GM18505 (cell line): ENCODE data around the gene PASK.
A peak's percentile ranks its signal among the peaks of the same experiment; 100 is the strongest.
"Not testable (repeated sequence)": the region's sequence is repeated elsewhere in the genome, so short reads cannot be mapped to it uniquely, and the experiment has no call there.

Source experiments
- ATAC-seq: cut with Tn5 transposase; IDR thresholded peaks from one replicate; pipeline ENCODE4 v1.9.1; 2021; ENCODE audit not compliant: unreplicated experiment
- POLR2A ChIP-seq: IDR thresholded peaks from 4 replicates; pipeline ENCODE4 v1.6.1; 2011; ENCODE audit warnings: borderline replicate concordance; ENCODE audit not compliant: insufficient read depth, insufficient read length; ENCODE audit errors: extremely low read depth

The PASK gene

DNA sequence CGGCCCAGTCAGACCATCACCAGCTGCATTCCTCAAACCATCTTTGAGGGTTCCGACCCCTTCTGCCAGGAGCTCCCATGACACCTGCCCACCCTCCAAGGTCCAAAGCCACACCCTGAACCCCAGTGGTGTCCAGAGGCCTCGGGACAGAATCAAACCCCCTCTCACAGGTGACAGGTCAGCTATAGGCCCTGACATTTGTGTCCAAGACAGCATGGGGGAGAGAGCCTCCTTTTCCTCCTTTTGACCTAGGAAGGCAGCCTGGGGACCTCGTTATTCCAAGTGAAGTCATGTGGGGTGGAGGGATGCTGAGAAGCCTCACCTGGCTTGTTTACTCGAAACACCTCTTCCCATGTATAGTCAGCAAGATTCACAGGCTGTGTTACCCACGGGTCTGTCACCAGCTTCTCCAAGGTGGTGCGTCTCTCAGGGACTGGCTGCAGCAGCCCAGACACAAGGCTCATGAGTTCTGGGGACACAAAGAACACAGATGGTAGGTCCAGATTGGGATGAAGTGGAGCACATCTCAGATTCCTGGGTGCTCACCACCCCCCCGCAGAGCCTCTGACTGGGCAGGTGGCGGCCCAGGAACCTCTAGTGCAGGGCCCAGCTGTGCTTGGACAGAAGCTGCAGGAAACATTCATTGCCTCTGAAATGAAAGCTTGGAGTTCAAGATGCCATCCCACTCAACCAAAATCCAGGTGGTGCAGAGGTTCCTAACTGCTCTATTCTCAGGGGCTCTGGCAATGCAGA lies 42.1 kb downstream of the PASK start:
- ATAC-seq, result no peak
- TF ChIP-seq POLR2A, result no peak

DNA sequence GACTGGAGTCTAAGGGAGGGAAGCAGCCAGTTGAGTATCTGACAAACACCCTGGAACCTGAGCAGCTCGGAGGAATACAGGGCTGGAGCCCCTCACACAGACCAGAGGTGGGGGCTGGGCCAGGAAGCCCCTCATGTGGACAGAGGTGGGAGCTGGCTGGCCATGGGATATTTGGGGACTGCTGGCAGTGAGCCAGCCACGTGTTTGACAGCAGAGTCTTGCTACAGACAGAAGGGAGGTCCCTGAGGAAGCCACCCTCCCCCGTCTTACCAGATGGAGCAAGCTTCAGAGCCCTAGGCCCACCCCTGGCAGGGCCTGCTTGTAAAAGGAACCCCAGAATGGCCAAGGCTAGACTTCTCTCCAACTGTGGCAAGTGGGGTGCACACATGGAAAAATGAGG lies 43.6 kb downstream of the PASK start:
- no peak for TF ChIP-seq POLR2A
- no peak for ATAC-seq

DNA sequence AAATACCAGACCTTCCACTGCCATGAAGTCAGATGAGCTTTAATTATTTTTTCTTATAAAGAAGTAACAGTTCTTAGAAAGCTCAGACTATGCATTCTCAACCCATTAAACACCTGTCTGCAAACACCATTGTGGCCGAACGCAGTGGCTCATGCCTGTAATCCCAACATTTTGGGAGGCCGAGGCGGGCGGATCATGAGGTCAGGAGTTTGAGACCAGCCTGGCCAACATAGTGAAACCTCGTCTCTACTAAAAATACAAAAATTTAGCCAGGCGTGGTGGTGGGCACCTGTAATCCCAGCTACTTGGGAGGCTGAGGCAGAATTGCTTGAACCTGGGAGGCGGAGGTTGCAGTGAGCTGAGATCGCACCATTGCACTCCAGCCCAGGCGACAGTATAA lies 44.7 kb downstream of the PASK start:
- not testable (repeated sequence) for ATAC-seq

DNA sequence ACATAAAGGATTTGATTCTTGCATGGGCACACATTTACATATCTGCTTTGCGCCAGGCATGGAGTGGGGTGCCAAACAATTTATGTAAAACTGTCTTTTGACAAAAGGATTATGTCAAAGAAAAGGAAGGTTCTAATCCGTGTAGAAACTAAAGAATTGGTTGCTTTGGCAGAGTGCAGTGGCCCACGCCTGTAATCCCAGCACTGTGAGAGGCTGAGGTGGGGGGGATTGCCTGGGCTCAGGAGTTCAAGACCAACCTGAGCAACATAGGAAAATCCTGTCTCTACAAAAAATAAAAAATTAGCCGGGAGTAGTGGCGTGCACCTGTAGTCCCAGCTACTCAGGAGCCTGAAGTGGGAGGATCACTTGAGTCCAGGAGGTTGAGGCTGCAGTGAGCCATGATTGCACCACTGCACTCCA lies 46.1 kb downstream of the PASK start:
- no peak for ATAC-seq

DNA sequence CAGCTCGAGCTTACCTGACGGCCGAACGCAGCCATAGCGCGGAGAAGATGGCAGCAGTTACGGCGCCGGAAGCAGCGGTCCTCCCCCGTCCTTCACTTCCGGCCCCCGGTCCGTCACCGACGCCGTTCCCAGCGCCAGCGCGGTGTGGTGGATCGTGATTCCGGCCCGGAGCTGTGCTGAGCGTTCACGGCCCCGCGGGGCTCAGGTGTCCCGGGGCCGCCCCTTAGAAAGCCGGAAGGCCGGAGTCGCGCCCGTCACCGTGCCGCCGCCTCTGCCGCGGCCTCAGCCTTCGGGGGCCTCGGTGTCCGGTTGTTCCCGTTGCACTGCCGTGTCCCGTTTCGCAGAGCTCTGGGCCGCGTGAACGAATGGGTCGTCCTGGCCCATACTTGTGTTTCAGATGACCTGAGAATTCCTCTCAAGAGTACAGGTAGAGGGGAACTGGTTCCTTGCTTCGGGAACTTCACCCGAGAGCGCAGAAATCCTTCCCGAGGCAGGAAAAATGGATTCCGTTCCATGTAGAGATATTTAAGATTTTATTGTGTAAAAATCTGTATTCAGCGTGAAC lies 47.0 kb downstream of the PASK start, which contains the start of gene MTERF4:
MTERF4 (minus strand) TSS at position 49 of the 565 bp plus-strand sequence; CDS start at position 35, 14 bp downstream.
- peak; percentile 88 for ATAC-seq
- peak; percentile 92 for TF ChIP-seq POLR2A

More for the DNA sequence above, 46.1 kb downstream of the PASK start:
- no peak for TF ChIP-seq POLR2A

DNA sequence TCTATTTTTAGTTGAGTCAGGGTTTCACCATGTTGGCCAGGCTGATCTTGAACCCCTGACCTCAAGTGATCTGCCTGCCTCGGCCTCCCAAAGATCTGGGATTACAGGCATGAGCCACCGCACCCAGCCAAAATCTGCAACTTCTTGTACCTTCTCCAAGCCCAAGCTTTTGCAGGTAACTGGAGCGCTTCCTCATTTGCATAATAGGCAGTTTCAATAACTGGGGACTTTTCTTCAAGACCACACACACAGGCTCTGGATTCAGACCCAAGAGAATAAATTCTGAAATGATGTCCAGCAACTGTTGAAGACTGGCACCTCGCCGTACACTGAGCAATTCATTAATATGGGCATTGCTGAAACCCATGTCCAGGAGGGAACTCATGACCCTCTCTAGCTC lies 50.0 kb downstream of the PASK start:
- TF ChIP-seq POLR2A, result no peak
- no peak for ATAC-seq

DNA sequence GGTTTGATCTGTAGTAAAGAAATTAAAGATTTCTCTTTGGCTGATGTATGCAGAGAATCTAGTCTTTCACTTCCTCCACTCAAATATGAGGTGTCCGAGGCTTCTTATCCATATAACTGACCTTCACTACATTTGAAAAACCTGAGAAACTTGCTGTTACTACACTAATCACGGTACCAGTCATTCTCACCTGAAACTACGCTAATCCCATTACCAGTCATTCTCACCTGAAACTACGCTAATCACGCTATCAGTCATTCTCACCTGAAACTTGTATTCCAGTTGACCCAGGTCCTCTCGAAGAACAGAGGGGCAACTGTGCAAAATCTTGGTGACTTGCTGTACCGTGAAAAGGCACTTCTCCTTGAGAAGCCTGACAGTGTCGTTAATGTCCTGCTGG lies 52.3 kb downstream of the PASK start:
- peak; percentile 40 for TF ChIP-seq POLR2A
- ATAC-seq, result no peak

DNA sequence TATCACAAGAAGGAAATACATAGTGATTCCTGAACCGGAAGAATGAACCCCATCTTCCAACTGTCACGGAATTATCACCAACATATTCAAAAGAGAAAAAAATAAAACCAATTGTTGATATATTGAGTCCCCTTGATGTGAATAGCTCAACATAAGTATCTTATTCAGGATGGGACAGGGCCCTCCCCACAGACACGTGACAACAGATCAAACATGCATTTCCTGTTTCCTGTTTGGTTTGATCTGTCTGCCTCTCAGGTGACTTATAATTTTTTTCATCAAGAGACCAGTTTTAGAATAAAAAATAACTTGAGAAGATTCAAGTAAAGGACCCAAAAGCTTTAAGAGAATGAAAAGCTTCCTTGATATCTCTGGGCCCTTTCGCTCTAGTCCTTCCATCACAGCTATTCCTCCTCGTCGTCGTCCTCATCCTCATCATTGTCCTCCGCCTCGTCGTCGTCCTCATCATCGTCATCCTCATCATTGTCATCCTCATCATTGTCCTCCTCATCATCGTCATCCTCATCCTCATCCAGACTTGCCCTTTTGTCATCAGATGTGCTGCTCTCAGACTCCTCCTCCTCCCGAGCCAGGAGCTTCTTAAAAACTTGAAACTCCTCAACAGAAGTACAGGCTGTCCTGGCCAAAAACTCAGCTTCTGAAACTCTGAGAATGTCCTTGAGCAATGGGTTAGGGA lies 53.5 kb downstream of the PASK start:
- ATAC-seq, result no peak
- no peak for TF ChIP-seq POLR2A

DNA sequence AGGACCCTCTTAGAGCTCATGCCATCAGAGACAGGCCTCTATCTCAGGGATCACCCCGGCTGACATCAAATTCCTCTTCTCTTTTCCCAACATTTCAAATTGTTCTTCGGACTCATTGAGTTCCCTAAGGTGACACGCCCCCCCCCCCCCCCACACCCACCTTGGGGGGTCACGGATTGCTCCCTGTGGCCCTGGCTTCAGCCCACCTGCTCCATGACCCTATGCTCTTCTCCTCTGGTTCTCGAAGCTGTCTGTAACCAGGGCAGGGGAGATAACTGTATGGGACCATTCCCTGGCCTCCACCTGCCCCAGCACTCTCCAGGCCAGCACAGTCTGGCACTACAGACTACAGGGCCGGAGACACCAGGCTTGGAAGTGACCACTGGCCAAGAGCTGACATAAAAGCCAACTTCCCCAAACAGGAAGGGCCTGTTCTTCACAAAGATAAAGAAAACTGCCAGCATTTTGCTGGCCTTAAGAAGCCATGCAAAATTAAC lies 54.3 kb downstream of the PASK start:
- no peak for TF ChIP-seq POLR2A
- ATAC-seq, result no peak

DNA sequence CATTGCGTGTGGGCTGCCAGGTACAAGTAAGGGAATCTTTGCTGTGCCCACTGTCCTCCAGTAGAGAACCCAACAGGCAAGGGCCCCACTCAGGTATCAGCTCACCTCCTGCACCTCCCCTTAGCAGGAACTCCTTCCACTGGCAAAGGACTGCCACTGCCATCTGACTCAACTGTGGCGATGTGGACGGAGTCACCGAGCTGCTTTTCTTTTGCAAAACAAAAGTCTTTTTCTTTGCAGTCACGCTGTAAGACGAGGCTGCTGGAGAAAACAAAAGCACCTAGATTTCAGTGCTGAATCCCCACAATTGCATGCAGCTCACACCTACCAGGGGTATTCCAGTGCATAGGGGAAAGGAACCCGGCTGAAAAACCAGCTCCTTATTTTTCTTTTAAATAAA lies 55.1 kb downstream of the PASK start:
- TF ChIP-seq POLR2A, result no peak
- ATAC-seq, result no peak

DNA sequence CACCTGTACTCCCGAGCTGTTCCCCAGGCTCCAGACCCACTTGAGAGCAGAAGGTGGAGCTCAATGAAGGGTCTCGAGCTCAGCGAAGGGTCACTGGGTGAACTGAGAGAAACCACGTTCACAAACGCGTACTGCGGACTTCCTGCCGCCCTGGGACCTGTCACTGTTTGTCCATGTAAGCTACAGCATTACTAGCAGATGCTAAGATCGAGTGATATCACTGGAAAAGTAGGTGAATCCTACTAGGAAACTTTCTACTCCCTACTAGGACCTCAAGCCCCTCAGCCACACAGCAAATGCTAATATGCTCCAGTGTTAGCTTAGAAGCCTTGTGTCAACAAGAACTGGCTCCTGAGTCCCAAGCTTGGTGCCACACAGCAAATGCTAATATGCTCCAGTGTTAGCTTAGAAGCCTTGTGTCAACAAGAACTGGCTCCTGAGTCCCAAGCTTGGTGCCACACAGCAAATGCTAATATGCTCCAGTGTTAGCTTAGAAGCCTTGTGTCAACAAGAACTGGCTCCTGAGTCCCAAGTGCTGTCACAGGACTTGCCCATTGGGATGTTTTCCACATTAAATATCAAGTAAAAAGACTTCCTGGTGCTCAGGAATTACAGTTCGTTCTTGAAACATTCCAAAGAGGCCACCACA lies 56.0 kb downstream of the PASK start:
- not testable (repeated sequence) for ATAC-seq

DNA sequence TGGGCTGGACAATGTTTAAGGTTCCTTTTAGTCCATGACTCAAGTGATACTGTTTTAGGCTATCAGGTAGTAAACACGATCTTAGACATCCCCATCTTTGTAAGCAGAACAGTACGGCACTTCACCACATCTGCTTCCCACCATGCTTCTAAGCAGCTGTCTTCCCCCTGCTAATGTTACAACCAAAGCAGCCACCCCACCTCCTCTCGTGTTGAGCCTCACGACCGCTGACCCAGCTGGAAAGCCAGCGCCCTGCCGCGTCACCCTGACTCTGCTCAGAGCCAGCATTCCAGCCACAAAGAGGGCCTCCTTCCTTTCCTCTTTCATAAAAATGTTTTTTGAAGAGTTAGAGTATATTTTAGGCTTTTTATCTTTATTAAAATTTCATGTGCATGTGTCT lies 56.6 kb downstream of the PASK start:
- TF ChIP-seq POLR2A, result no peak
- ATAC-seq, result no peak

DNA sequence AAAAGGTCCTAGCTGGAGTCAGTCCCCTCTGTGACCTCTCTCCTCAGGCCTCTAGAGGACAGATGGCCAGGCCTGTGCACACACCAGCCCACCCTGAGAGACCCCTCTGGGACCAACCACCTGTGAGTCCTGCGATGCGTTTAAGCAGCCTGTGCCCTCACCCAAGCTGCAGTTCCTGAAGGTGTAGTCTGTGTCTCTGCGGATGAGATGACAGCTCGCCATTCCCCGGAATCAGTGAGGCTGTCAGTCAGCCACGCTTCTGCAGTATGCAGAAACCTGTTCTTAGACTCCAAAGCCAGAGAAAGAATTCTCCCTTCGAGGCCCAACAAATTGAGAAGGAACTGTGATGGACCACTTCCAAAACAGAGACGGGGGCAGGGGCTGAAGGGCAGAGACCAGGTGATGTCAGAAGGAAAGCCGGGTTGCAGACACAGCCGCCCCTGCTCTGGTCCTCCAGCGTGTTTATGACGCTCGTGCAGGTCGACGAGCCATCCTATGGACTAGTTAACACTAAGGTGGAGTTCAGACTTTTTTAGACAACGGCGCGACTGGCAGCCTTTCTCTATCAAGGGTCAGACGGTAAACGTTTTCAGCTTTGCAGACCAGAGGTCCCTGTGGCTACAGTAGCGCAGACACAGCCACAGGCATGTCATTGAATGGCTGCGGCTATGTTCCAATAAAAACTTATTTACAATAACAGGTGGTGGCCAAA lies 57.4 kb downstream of the PASK start:
- ATAC-seq, result no peak
- TF ChIP-seq POLR2A, result no peak

DNA sequence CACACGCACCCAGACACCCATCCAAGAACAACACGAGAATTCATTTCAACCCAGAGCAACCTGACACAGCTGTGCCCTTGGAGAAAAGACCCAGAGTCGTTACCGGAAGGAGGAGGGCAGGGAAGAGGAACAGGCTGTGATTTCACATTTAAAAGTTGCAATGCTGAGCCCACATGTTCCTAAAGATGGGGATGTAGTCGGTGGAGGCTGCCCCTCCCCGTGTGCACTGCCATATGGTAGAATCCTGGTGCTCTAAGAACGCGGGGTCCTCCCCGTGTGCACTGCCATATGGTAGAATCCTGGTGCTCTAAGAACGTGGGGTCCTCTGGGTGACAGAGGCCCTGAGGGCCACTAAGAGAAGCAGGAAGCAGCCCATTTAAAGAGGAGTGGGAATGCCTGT lies 58.1 kb downstream of the PASK start:
- no peak for ATAC-seq
- peak; percentile 6 for TF ChIP-seq POLR2A
